NCI-H2171 treated with DMSO at 0.1 percent for 48 hours (cell line): ENCODE results near the gene TRHDE.

ENCODE experiments used
- DNase-seq: peaks from one replicate; lab custom pipeline; 2025; lab: John Stamatoyannopoulos, UW

The TRHDE gene

DNA sequence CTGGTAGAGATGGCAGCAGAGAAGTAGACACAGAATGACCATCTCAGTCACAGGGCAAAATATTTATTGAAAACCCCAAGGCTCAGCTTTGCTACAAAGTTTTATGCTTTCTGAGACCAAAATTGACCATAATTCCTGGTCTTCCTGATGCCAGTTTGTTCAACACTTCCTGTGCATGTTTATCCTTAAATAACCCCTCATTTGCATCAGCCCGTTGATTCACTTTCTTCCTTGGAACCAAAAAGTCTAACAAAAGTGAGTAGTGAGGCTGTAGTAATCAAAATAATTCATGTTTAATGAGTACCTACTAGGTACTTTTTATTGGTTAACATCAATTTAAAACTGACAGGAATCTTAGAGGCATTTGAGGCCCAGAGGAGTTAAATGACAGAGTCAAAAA, 51.7 kb downstream of the TRHDE start:
- DNase-seq = no peak

DNA sequence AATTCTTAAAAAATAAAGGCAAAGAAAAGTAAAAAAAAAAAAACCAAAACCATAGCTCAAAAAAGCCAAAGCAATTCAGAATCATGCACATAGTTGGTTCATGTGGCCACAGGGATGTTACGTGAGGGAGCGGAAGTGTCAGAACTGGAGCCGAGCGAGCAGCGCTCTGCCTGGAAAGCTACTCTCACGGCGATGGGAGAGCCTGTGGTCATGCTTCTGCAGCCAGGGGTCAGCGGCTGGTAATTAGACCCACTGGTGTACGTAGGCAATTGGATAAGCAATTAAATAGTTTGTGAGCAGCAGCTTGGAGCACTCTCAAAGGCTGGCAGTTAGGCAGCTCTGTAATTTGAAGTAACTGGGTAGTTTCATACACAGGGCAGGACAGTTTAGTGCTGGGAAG, 58.1 kb downstream of the TRHDE start:
- no peak for DNase-seq

DNA sequence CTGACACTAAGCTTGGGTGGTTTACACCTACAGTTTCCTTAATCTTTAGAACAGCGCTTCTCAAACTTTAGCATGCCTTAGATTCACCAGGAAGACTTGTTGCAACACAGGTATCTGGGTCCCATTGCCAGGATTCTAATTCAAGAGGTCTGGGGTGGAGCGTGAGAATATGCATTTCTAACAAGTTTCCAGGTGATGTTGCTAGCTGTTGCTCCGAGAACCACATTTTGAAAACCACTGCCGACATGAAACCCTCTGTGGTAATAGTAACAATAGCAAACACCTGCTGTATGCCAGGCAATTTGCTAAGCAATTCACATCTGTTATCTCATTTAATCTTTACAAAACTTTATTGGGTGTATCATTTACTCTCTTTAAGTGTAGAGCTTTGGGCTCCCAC, 58.6 kb downstream of the TRHDE start:
- DNase-seq = no peak

DNA sequence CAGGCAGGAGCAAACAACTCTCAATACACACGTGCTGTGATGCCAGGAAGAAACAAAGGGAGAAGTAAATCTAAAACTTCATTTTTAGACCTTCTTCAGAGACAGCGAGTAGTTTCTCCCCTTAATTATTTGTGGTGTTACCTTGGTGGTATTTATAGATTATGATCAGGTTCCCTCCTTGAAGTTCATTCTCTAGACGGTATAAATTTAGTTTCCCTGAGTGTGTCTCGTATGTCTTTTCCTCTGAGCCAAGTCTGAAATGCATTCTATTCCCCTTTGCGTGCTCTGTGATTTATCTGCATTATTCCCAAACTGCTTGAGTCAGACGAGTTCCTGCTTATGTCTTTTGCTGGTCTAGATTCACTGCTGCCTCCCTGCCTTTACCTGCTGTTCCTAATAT, 65.2 kb downstream of the TRHDE start:
- no peak for DNase-seq

DNA sequence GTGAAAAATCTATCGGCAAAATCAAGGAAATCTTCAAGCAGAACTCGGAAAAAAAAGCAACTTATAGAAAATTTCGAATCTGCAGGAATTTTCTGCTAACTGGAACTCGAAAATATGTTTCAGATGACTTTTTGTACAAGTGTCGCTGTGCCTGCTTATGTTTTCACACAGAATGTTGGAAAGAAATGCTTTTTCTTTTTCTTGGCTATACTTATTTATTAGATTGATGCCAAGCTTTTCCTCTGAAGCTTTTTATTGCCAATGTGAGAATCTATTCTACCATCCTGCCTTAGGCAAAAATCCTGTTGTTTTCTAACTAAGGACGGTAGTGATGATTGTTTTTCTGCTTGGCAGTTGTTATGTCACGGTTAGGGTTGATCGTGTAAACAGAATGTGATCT, 65.8 kb downstream of the TRHDE start:
- no peak for DNase-seq

DNA sequence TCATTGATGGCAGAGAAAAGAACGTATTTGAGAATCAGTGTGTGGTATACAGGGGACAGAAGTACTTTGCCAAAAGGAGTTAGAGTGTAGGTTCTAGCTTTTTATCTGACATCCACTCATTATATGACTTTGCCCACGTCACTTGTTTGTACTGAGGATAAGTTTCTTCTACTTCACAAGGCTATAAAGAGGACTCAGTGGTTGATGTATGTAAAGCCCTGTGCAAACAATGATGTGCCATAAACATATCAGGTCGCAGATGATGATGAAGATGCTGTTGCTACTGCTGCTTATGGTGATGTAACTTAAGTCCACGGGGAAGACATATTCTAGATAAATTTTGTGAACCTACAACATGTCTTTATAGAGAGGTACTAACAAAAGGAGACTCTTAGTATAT, 66.3 kb downstream of the TRHDE start:
- DNase-seq = no peak

DNA sequence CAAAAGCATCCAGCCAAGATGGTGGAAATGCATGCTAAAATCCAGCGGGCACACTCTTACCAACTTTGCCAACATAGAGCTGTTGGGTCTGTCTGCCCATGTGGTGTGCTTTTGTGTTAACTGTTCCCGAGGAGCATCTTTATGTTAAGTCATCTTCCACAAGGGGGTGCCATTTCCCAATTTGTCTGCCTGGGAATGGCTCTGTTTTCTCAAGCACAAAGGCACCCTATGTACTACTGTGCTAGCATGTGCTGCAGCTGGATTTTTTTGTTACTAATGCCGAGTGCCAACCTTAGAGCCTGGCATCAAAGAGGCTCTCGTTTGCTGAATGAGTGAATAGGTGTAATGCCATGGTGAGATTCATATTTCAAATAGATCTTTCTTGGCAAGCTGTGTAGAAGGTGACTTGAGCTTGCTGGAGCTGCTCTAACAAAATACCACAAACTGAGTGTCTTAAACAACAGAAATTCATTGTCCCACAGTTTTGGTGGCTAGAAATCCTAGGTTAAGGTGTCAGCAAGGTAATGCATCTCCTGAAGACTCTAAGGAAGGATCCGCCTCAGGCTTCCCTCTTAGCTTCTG, 74.3 kb downstream of the TRHDE start:
- peak; percentile 81 for DNase-seq

DNA sequence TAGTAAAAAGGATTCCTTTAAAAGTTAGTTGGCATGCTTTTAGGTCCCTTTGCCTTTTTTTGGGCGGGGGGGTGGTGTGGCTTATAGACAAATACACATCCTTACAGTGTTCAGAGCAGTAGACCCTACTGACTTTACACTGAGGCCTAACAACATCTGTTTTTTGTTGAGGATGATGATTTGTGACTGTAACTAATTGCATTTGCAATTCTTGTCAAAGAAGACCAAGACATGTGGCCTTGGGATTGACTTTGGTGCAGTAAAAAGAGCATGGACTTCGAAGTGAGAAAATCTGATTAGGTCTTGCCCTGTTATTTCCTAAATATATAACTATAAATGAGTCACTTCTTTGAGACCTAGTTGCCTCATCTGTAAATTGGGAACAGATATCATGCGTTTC, 77.3 kb downstream of the TRHDE start:
- no peak for DNase-seq

DNA sequence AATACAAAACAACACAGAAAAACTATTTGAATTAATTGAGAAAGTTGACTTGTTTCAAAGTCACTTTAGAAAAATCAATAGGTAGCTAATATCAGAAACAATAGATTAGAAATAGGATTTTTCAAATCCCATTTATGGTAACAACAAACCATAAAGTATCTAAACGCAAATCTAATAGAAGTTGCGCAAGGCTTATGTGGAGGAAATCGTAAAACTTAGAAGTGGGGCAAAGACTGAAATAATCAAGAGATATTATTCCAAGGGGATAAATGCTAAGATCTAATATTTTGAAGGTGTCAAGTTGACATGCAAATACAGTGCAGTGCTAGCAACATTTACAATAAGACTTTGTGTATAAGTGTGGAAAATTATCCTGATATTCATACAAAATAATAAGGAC, 87.2 kb downstream of the TRHDE start:
- DNase-seq = no peak

DNA sequence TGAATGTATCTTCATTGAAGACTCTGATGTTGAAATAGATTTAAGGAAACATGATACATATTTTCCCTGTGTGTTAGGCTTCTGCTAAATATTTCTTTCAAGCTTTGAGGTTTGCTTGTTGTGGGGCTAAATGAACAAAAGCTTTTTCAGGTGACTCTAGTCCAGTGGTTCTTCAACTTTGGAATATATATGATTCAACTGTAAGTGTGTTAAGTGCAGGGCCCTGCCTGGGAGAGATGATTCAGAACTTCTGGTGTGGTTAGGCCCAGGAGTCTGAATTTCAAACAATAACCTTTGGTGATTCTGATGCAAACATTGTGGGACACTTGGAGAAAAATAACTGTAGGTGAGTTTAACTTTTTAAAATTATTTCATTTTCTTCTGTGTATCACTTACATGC, 93.0 kb downstream of the TRHDE start:
- DNase-seq = no peak

DNA sequence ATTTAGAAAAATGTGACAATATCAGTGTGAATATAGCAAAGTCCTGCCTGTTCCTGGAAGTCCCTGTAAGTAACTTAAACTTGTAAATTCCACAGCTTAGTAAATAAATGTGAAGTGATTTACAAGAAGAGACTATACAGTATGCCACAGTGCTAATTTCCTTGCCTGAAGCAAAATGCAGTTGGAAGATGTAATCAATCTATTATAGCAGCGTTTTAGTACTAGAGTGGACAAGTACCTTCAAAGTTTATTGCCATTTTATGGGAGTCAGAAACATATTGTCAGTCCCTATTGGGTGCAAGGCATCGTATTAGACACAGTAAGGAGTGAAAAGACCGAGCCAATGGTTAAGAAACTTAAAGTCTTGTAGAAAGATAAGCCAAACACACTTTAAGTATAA, 94.1 kb downstream of the TRHDE start:
- DNase-seq = no peak

DNA sequence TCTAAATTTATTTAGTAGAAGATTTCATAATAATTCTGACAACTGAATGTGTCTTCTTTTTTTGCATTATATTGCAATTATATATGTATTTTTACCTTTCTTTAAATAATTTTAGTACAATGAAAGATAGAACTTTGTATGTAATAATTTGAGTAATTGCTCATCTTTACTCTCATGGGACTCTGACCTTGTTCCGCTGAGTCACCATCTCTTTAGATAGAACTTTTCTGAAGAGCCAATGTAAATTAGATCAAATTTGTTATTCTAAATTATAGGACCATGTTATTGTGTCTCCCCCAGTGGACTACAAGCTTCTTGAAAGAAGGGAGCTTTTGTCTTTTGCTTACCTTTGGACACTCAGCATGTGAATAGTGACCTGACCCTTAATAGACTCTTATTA, 96.1 kb downstream of the TRHDE start:
- DNase-seq = no peak

DNA sequence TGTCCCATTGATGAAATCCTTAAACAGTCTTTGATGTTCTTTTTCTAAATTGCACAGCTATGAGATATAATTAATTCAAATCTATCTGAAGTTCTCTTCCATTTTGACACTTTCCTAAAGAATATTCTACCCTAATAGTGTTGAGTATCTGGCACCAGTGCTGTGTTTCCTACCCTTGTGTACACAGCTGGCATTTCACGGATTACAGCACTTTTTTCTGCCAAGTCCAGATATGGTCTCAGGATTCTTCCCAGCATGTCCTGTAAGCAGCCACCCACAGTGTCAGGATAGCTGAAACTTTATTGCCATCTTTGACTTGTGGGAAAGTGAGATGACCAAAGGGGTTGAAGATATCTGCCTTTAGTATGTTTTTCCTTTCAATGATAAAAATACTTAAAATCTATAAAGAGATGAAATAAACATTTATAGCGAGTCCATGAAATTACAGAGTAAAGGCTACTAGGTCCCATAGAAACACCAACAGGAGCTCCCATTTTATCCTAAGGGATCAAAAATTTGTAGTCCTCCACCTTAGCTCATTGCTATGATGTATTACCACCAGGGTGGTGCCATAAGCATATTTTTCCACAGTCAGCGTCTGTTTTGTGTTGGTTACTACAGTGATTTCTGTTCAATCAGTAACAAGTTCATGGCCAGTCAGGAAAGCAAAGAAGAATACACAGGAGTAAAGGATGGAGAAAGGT, 96.7 kb downstream of the TRHDE start:
- no peak for DNase-seq

DNA sequence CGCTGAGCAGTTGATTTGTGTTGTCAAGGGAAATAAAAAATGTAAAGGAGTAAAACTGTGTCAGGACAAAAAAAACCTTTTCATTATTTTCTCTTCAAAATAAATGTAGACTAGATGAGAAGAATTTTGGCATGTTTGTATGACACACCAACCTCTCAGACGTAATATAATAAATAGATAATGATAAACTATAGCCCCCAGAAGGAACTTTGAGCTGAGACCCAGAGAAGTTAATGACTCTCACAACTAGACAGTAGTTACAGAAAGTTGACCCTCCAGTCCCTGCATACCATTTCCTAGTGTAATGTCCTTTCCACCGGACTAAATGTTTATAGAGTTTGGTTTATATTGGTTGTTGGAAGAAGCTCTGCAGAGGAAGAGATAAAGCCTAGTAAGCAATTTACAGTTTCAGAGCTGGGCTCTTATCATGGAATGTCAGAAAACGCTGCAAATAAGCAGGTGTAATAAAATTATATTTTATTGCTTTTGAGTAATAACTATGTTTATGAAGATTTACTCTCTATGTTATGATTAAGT, 97.3 kb downstream of the TRHDE start:
- DNase-seq = no peak

DNA sequence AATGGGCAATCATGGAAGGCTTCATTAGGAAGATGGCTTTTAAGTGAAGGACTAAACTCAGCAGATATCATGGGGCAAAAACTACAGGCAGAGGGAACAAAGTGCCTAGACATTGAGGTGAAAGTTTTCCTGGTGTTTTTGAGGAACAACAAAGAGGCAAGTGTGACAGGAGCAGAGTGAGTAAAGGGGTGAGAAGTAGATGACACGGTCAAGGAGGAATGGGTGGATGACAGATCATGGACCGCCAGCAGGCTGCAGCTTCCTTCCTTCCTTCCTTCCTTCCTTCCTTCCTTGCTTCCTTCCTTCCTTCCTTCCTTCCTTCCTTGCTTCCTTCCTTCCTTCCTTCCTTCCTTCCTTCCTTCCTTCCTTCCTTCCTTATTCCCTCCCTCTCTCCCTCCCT, 108.3 kb downstream of the TRHDE start:
- no peak for DNase-seq

DNA sequence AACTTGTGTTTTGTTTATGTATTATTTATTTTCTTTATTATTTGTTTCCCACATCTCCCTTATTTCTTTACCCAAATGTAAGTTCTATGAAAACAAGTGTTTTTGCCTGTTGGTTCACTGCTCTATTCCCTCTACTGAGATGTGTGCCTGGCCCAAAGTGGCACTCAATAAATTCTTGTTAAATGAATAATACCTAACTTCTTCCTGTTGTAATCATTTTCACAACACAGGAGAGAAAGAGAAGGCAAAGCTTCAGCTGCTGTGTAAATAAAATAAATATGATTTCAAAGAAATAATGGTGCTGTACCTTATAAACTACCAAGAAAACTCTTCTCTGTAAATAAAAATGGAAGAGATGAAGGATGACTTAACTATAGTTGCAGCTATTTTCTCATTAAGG, 116.2 kb downstream of the TRHDE start:
- no peak for DNase-seq

DNA sequence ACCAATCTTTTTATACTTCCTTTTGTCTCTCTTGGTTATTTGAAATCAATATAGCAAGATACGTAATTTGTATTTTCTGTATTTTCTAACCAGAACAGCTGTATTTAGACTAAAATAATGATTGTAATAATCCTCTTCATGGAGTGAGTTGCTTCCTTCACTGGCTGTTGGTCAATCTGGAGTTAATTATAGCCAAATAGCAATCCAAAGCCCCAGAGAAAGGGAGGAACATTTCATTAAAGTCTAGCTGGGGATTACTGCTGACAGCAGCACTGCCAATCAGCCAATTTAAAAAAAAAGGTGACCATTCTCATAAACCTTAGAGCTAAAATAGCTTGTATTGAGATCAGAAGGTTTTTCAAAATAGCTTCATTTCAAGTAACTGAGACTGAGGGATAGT, 118.0 kb downstream of the TRHDE start:
- DNase-seq = no peak

DNA sequence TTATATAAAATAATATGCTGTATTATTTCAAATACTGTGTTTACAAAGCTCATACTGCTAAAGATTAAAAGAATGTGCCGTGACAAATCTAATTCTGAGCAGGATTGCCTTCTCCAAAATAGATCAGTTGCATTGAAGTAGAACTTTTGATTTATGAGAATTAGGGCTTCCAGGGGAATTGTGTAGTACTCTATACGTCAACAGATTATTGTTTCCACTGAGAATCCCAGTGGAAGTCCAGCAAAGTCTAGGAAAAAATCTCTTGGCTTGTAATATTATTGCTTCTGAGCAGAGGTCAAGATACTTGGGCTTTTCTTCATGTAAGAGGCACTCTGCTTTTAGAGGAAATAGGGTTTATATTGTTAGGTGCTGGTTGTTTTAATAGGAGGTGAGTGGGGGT, 133.9 kb downstream of the TRHDE start:
- DNase-seq = no peak

DNA sequence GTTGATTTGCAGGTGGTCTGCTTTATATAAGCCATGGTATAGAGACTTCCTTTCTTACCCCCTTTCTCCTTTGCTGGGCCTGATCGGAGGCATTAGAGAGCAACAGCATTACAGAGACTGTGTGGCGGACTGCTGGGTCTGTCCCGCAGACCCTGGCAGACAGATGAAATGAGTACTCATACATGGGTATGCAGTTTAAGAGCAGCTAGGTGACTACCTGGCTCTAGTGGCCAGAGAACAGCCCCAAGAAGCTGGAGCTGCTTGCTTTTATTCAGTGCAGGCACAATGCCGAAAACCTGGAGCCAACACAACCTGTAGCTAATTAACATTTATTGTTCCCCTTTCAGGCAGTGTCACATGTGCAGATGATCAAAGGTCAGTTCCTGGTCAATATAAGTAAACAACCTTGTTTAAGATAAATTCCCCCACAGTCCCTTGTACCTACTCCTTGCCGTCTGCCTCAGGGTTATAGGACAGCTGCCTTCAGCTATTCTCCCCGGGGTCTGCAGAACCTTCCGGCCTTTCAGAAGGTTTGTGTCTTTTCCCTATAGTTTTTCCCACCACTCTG, 160.0 kb downstream of the TRHDE start:
- DNase-seq = no peak

DNA sequence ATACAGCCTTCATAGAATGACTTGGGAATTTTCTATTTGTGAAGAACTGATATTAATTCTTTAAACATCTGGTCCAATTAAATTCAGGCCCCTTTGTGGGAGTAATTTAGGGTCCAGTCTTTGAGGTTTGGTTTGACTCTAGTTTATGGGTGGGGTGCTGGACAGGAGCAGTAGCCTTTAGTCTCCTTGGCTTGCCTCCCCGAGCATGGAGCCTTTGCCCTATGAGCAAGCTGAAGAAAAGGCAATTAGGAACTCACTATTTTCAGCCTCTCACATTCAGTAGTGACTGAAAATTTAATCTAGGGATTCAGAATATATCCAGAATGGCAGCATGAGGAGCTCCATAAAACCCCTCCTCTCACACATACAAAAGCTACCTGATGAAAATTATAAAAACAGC, 161.1 kb downstream of the TRHDE start:
- no peak for DNase-seq

DNA sequence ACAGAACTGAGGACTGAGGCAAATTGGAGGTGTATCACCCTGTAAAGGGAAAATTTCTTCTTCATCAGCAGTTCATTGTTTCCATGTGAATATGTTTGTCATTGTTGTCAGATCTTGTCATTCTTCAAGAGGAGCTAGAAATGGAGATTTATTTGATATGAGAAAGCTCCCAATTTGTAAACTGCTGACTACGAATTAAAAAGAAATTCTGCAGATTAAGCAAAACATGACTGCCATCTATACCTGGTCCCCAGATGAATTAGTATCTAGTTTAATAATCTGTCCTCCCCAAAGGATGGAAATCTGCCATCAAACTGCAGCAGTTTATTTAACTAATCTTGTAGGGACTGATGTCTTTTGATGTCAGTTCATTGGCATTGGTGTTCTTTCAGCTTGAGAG, 162.8 kb downstream of the TRHDE start:
- no peak for DNase-seq

DNA sequence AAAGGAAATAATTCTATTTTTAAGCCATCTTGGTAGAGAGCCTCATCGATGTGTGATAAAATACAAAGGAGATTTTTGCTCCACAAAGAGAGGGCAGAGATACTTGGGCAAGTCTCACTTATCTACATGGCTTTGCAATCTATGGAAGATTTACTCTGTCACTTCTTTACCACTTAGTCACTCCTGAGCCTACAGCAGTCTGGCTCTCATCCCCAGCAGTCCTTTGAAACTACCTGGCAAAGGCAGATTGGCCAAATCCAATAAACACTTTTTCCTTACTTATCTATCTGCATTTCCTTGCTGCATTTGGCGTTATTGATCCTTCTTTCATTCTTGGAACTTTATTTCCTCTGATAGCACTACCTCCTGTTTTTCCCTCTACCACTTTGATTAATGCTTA, 170.0 kb downstream of the TRHDE start:
- no peak for DNase-seq

DNA sequence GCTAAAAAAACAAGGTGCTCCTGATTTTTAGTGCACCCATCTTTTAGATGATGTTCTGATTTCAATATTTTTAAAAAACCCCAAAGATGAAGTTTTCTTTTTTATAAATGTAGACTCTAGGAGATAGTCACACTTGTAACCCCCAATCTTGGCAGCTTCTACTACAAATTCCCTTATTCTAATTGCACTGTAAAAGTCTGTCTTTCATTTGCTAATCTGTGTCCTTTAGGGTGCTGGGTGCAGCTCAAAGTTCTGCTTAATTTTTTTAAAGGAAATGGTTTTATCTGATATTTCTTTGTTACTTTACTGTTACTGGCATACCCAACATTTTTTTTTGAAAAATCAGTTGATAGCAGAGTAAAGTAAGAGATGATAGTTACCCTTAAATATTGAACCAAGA, 172.0 kb downstream of the TRHDE start:
- DNase-seq = no peak

DNA sequence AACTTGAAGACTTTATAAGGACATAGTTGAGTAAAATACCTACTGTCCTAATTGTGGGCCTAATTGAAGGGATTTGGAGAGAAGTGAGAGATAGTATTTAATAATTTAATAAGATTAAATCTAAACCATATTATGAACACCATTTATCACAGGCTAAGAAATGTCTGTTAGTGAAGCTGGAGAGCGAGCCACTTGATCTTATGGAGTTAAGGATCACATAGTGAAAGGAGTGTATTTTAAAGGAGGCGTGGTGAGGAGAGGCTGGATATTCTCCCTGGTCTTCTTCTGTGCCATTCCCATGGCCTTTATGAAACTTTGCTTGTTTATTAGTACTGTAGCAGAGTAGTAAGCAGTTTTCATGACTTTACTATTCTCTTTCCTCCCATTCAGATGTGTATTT, 172.4 kb downstream of the TRHDE start:
- no peak for DNase-seq
